Colon (tissue), 2 donors: ENCODE results near the gene IFNK.

Source experiments
- FAIRE-seq: peaks from 2 replicates; lab custom pipeline; 2012; peaks lifted over from hg19 to GRCh38; lab: Jason Lieb, UNC
- donor health status: control.
- donor health status: control.

IFNK gene

GRCh38 chr9:27539479-27540441 is 15.7 kb downstream of the IFNK start:
- no peak for FAIRE-seq

DNA sequence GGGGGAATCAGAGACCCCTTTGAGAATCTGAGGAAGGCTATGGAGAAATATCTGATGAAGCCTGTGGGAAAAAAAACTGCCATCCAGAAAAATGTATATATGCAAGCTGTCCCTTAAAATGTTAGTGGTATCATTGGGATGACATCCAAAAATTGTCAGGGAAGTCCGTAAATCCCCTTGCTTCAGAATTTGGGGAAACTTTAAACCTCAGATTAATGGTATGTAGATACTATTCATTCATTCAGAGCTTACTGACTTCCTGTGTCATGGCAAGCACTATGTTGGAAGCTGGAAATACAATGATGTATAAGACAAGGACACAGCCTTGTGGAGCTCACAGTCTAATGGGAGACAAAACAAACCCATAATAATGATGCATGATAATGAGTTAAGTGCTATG is 16.4 kb downstream of the IFNK start:
- no peak for FAIRE-seq

DNA sequence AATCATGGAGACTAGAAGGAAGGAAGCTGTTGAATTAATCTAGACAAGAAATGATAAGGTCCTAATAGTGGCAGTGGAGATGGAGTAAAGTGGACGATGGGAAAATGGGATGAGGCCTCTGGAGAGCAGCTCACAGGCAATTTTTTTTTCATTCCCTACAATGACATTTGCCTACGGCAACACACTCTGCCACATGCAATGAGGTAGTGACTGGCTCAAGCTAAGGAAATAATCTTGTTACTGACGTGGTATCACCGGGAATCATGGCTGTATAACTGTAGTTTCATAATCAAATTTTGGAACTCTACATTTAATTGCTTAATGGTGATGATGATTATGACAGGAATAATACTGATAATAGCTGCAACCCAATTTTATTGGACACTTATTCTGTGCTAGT is 17.6 kb downstream of the IFNK start:
- FAIRE-seq = no peak

DNA sequence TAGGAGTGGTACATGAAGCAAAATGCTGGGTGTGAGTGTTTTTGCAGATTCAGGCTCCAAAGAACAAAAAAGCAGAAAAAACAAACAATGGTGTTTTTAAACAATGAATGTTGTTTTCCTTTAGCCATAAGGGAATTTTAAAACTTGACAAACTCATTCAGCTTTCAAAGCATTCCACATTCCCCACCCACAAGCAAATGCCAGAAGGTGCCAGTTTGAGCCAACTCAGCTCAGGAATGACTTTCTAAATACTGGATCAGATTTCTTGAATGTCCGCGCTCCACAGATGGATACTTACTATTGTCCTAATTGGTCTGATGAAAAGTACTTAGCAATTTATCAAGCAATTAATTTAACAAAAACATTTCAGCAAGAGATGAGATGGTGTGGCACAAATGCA is 18.4 kb downstream of the IFNK start:
- FAIRE-seq = no peak

DNA sequence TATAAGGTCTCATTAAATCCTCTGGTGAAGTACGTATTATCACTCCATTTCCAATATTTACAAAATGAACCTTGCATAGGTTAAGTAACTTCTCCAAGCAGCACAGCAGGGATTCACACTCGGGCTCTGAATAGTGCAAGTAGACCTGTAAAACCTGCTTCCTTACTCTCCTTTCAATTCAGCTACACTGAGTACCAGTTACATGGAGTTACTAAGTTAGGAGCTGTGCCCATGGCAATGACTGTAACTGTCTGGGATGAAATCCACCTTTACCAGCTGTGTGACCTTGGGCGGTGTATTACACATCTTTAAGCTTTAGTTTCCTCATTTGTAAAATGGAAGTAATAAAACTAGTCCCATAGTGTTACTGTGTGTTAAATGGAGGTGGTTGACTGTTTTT is 21.4 kb downstream of the IFNK start:
- no peak for FAIRE-seq

DNA sequence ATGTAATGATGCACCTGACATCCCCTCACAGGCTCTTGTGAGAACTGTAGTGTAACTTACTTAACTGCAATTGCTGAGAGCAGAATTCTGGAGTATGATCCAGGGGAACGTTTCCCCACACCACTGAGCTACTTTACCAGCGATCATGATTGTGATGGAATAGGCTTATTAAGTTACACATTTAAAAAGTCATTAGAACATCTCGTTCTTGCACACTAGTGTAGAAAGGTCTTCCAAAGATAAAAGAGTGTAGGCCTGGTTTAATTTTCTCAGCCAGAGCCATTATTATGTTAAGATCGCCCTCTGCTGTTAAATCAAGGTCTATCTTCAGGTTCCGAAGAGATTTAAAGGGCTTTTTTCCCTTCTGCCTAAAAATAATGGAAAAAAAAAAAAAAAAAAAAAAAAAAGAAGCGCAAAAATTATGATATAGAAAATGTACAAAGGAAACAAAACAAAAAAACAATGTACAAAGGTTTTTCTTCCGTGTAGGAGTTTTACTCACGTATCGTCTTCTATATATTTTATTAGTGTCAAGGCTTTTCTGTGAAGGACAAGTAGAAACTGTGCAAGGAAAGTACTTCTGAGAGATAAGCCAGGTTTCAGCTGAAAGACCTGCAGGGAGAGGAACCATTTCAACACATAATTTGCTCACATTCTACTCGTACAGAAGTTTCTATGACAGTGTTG is 24.1 kb downstream of the IFNK start:
- FAIRE-seq = peak; percentile 64

GRCh38 chr9:27549196-27549755 is 25.2 kb downstream of the IFNK start:
- FAIRE-seq = no peak

GRCh38 chr9:27554712-27555111 is 30.6 kb downstream of the IFNK start:
- no peak for FAIRE-seq

- FAIRE-seq = no peak
These were observed 32.4 kb downstream of the IFNK start for GRCh38 chr9:27556470-27556869.

GRCh38 chr9:27558307-27558706 is 34.2 kb downstream of the IFNK start:
- FAIRE-seq = no peak

DNA sequence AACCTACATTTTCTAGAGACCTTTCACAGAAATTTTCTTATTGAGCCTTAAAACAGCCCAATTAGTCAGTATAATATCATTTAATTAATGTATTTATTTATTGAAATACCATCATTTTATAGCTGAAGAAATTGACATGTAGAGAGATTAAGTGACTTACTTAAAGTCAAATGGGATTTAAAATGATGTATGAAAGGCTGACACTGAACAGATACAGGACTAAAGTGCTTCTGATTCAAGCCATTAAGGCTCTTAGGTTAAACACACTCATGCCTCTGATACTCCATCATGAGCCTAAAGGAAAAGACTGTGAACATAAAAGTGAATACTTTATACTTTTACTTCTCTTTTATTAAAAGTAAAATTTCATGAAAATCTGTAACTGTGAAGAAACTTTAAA is 36.4 kb downstream of the IFNK start:
- FAIRE-seq = no peak

DNA sequence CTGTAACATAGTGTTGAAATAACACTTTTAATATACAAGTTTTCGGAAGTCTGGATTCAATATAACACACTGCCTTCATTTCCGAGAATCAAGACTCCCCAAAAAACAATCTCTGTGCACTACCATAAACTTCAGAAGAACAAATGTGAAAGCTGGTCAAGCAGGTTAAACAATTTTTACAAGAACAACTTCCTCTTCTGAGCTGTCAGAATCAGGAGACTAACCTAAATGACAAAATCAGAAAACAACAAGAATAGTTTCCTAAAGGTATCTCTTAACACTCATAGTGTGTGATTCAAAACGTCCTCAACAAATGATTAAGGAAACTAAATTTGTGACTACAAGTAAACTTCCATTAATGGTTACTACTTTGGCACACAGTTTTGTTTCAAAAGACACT is 37.6 kb downstream of the IFNK start:
- no peak for FAIRE-seq

- FAIRE-seq = no peak
These were observed 39.8 kb downstream of the IFNK start for GRCh38 chr9:27563738-27564430.

- FAIRE-seq = no peak
These were observed 40.6 kb downstream of the IFNK start for GRCh38 chr9:27564670-27565069.

- no peak for FAIRE-seq
These were observed 41.6 kb downstream of the IFNK start for GRCh38 chr9:27565696-27566095.

GRCh38 chr9:27566118-27566517 is 42.0 kb downstream of the IFNK start:
- FAIRE-seq = no peak

- FAIRE-seq = peak; percentile 18
These were observed 45.3 kb downstream of the IFNK start for GRCh38 chr9:27569406-27569805.

DNA sequence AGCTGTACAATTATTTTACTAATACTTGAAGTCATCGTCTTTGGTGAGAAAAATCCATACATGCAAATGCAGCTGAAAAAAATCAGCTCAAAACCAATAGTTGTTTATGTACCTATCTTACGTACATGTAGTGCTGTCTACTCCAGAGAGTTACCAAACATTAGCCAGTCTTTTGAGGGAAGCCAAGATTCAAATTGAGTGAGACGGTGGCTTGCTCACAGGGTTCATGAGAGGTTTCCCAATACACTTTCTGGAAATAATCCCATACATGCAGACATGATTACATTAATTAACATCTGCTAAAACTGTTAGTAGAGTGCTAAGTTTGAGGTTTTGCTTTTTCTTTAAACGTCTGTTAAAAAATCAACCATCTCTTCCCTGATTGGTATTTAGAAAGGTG is 46.9 kb downstream of the IFNK start:
- no peak for FAIRE-seq

- FAIRE-seq = no peak
These were observed 48.0 kb downstream of the IFNK start for GRCh38 chr9:27572061-27572460.

DNA sequence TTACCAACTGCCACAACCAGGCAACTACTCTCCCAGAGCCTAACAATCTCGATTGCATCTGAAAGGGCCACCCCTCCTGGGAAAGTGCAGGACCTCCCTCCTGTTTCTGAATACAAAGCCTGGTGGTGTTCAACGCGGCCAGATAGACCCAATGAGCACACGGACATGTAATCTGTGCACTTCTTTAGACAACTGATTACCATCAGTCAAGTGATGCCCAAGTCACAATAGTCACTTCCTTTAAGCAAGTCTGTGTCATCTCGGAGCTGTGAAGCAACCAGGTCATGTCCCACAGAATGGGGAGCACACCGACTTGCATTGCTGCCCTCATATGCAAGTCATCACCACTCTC is 48.5 kb downstream of the IFNK start:
- FAIRE-seq = no peak

DNA sequence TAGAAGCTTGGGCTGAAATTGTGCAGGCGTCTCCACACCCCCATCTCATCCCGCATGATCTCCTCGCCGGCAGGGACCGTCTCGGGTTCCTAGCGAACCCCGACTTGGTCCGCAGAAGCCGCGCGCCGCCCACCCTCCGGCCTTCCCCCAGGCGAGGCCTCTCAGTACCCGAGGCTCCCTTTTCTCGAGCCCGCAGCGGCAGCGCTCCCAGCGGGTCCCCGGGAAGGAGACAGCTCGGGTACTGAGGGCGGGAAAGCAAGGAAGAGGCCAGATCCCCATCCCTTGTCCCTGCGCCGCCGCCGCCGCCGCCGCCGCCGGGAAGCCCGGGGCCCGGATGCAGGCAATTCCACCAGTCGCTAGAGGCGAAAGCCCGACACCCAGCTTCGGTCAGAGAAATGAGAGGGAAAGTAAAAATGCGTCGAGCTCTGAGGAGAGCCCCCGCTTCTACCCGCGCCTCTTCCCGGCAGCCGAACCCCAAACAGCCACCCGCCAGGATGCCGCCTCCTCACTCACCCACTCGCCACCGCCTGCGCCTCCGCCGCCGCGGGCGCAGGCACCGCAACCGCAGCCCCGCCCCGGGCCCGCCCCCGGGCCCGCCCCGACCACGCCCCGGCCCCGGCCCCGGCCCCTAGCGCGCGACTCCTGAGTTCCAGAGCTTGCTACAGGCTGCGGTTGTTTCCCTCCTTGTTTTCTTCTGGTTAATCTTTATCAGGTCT is 49.0 kb downstream of the IFNK start, which contains the start of gene C9orf72:
Gene C9orf72, minus strand, starts transcription at position 564 of the 716 bp plus-strand sequence. CDS start 6,361 bp downstream, outside the sequence.
- FAIRE-seq = no peak
